Lower lobe of right lung (tissue), 2 donors: ENCODE measurements around the gene CEMIP. TPM values are rescaled to one million over a fixed set of nuclear protein-coding genes. Genes with fewer than 3 reads are reported as not detected.

Experiments used
- ATAC-seq, 2 donors: fragments of 200-7000 bp; cut with Tn5 transposase; one replicate each; pipeline ENCODE4 v1.9.1; 2020 to 2022; ENCODE audit warnings: mild to moderate bottlenecking in 2 of 2, moderate library complexity in 2 of 2
- DNase-seq: peaks from one replicate; pipeline ENCODE4 v3.0.0-alpha.2; 2020
- H3K27ac ChIP-seq: fragments of 200-600 bp; one replicate; pipeline ENCODE4 v1.8.0; 2022
- H3K27me3 ChIP-seq: fragments of 200-600 bp; one replicate; pipeline ENCODE4 v1.8.0; 2022; ENCODE audit warnings: low read depth
- H3K36me3 ChIP-seq: fragments of 200-600 bp; one replicate; pipeline ENCODE4 v1.8.0; 2022; ENCODE audit warnings: mild to moderate bottlenecking
- H3K4me1 ChIP-seq: fragments of 200-600 bp; one replicate; pipeline ENCODE4 v1.8.0; 2022
- H3K4me3 ChIP-seq: fragments of 200-600 bp; one replicate; pipeline ENCODE4 v1.8.0; 2022; ENCODE audit warnings: mild to moderate bottlenecking
- H3K9me3 ChIP-seq: fragments of 200-600 bp; one replicate; pipeline ENCODE4 v1.8.0; 2022
- intact Hi-C: fragments of 100-400 bp; cut with DNase I; formaldehyde crosslinking; loops from one replicate; pipeline ENCODE4 v1.11.0; 2022
- total RNA-seq: library from RNA; stranded (reverse); fragmentation: NEBNext Ultra II Directional; extraction: Animal tissue kit (Norgen Biotek cat#: 25700); gene quantifications from one replicate; pipeline ENCODE4 v1.2.1, GENCODE V29; 2021
- TF ChIP-seq, protein P1 (sequence below): fragments of 200-600 bp; IDR thresholded peaks from one replicate; pipeline ENCODE4 v1.8.0; 2022; ENCODE audit warnings: antibody characterized with exemption, mild to moderate bottlenecking
- donor health status: DM: no; HTN: yes; CAD: no; lungs with severe emphysema.

Gene CEMIP
- total RNA-seq, 1 donor from 2014 or later, result 7.3 TPM

DNA sequence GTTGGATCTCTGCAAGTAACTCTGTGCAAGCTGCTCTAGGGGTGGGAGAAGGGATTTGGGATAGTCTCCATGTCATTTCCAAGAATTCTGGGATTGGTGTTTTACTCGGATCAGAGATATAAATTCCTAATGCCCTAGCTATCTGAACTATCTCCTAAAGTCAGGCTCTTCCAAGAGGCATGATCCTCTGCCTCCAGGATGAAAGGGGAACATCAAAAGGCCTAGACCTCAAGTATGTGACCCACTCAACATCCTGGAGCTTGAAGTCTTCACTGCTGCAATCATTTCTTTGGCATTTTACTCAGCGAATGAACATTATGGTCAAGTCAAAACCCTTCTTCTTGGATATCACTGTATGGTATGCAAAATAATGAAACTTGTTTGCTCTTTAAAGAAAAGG is 104.5 kb downstream of the CEMIP start:
- Histone ChIP-seq H3K9me3 (no peaks in the 10 kb centered on the region), H3K36me3 (no peaks in the 10 kb centered on the region), H3K4me1 (no peaks in the 10 kb centered on the region), H3K27me3 (no peaks in the 10 kb centered on the region), H3K4me3 (no peak overlapping the region), H3K27ac (no peak overlapping the region)
- TF ChIP-seq, protein P1, sequence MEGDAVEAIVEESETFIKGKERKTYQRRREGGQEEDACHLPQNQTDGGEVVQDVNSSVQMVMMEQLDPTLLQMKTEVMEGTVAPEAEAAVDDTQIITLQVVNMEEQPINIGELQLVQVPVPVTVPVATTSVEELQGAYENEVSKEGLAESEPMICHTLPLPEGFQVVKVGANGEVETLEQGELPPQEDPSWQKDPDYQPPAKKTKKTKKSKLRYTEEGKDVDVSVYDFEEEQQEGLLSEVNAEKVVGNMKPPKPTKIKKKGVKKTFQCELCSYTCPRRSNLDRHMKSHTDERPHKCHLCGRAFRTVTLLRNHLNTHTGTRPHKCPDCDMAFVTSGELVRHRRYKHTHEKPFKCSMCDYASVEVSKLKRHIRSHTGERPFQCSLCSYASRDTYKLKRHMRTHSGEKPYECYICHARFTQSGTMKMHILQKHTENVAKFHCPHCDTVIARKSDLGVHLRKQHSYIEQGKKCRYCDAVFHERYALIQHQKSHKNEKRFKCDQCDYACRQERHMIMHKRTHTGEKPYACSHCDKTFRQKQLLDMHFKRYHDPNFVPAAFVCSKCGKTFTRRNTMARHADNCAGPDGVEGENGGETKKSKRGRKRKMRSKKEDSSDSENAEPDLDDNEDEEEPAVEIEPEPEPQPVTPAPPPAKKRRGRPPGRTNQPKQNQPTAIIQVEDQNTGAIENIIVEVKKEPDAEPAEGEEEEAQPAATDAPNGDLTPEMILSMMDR, result no peak
- DNase-seq, result no peak
- ATAC-seq, result no peak
- intact Hi-C loops, result no loop called here

GRCh38 chr15:80885016-80885579 is 105.9 kb downstream of the CEMIP start:
- no peaks in the 10 kb centered on the region for H3K36me3 ChIP-seq
- no peak for ATAC-seq

GRCh38 chr15:80887148-80887547 is 108.0 kb downstream of the CEMIP start:
- DNase-seq, result no peak
- Histone ChIP-seq H3K36me3 (no peaks in the 10 kb centered on the region), H3K9me3 (no peaks in the 10 kb centered on the region), H3K4me1 (no peaks in the 10 kb centered on the region), H3K4me3 (no peak overlapping the region), H3K27me3 (no peaks in the 10 kb centered on the region), H3K27ac (no peak overlapping the region)
- intact Hi-C loops, result no loop called here
- ATAC-seq, result no peak
- TF ChIP-seq, protein P1, result no peak

More at GRCh38 chr15:80885016-80885579, 105.9 kb downstream of the CEMIP start:
- Histone ChIP-seq H3K4me1 (no peaks in the 10 kb centered on the region), H3K4me3 (no peak overlapping the region), H3K27ac (no peak overlapping the region), H3K9me3 (no peaks in the 10 kb centered on the region), H3K27me3 (no peaks in the 10 kb centered on the region)
- intact Hi-C loops, result no loop called here
- TF ChIP-seq, protein P1, result no peak
- DNase-seq, result no peak

GRCh38 chr15:80888846-80889245 is 109.7 kb downstream of the CEMIP start:
- H3K9me3 ChIP-seq, result no peaks in the 10 kb centered on the region
- H3K4me1 ChIP-seq, result no peaks in the 10 kb centered on the region
- no peak for DNase-seq
- H3K27me3 ChIP-seq, result no peaks in the 10 kb centered on the region
- H3K36me3 ChIP-seq, result no peaks in the 10 kb centered on the region
- intact Hi-C loops, result no loop called here
- H3K27ac ChIP-seq, result no peak overlapping the region
- TF ChIP-seq, protein P1, result no peak
- no peak for ATAC-seq
- no peak overlapping the region for H3K4me3 ChIP-seq

DNA sequence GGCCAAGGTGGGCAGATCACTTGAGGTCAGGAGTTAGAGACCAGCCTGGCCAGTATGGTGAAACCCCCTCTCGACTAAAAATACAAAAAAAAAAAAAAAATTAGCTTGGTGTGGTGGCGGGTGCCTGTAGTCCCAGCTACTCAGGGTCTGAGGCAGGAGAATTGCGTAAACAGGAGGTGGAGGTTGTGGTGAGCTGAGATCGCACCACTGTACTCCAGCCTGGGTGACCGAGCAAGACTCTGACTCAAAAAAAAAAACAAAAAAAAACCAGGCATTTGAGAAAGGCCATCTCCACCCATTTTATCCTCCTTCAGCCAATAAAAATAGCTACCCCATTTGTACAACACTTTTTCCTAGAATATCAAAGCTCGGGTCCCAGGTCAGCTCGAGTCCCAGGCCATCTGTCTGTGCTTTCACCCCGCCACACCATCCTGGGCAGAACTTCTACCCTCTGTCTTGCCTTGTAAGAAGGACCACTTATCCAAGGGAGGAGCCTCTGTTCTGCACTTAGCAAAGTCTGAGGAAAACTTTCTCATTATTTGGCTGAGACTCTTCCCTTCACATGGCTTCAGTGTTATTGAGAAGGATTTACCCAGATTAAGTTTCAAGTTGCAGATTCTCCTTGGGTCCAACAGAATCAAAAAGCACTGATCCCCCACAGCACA is 111.3 kb downstream of the CEMIP start:
- H3K36me3 ChIP-seq, result no peaks in the 10 kb centered on the region
- DNase-seq, result no peak
- H3K27me3 ChIP-seq, result no peaks in the 10 kb centered on the region
- intact Hi-C loops, result no loop called here
- H3K27ac ChIP-seq, result no peak overlapping the region
- TF ChIP-seq, protein P1, result no peak
- H3K9me3 ChIP-seq, result no peaks in the 10 kb centered on the region
- ATAC-seq, result no peak
- H3K4me3 ChIP-seq, result no peak overlapping the region
- H3K4me1 ChIP-seq, result no peaks in the 10 kb centered on the region
